Measurements from ENCODE around the gene ELFN2.

ELFN2 gene

GRCh38 chr22:37413546-37413945 lies 13.7 kb downstream of the ELFN2 start:
- H3K9ac ChIP-seq (ENCODE audit: low read depth, low read length): no peak overlapping the region
- no peak overlapping the region for H3K4me3 ChIP-seq (ENCODE audit: low read length)
- H3K27me3 ChIP-seq (ENCODE audit: insufficient read depth, low read length): peaks cover 17% of the 10 kb centered on the region
- no peaks in the 10 kb centered on the region for H3K4me1 ChIP-seq (ENCODE audit: insufficient read depth, low read length)
- H3K27ac ChIP-seq (ENCODE audit: low read length): no peak overlapping the region
- no peaks in the 10 kb centered on the region for H3K9me3 ChIP-seq (ENCODE audit: insufficient read depth, low read depth, low read length)
- no peaks in the 10 kb centered on the region for H3K36me3 ChIP-seq (ENCODE audit: insufficient read depth, low read depth, low read length)

GRCh38 chr22:37412495-37413250 lies 14.6 kb downstream of the ELFN2 start:
- H3K9ac ChIP-seq (ENCODE audit: low read depth, low read length): no peak overlapping the region
- H3K4me3 ChIP-seq (ENCODE audit: low read length): no peak overlapping the region
- H3K4me1 ChIP-seq (ENCODE audit: insufficient read depth, low read length): no peaks in the 10 kb centered on the region
- H3K9me3 ChIP-seq (ENCODE audit: insufficient read depth, low read depth, low read length): no peaks in the 10 kb centered on the region
- H3K27ac ChIP-seq (ENCODE audit: low read length): no peak overlapping the region
- H3K27me3 ChIP-seq (ENCODE audit: insufficient read depth, low read length): peaks cover 9% of the 10 kb centered on the region; the same call in 1 of the 2 replicates
- no peaks in the 10 kb centered on the region for H3K36me3 ChIP-seq (ENCODE audit: insufficient read depth, low read depth, low read length)

GRCh38 chr22:37411655-37412054 lies 15.6 kb downstream of the ELFN2 start:
- peaks cover under 1% of the 10 kb centered on the region; the same call in 1 of the 2 replicates for H3K27me3 ChIP-seq (ENCODE audit: insufficient read depth, low read length)
- H3K27ac ChIP-seq (ENCODE audit: low read length): no peak overlapping the region
- H3K9me3 ChIP-seq (ENCODE audit: insufficient read depth, low read depth, low read length): no peaks in the 10 kb centered on the region
- no peak overlapping the region for H3K4me3 ChIP-seq (ENCODE audit: low read length)
- no peak overlapping the region for H3K9ac ChIP-seq (ENCODE audit: low read depth, low read length)
- H3K4me1 ChIP-seq (ENCODE audit: insufficient read depth, low read length): no peaks in the 10 kb centered on the region
- H3K36me3 ChIP-seq (ENCODE audit: insufficient read depth, low read depth, low read length): no peaks in the 10 kb centered on the region

- Histone ChIP-seq H3K4me3 (ENCODE audit: low read length) (no peak overlapping the region), H3K27me3 (ENCODE audit: insufficient read depth, low read length) (no peaks in the 10 kb centered on the region), H3K27ac (ENCODE audit: low read length) (no peak overlapping the region), H3K9me3 (ENCODE audit: insufficient read depth, low read depth, low read length) (no peaks in the 10 kb centered on the region), H3K36me3 (ENCODE audit: insufficient read depth, low read depth, low read length) (no peaks in the 10 kb centered on the region), H3K4me1 (ENCODE audit: insufficient read depth, low read length) (no peaks in the 10 kb centered on the region), H3K9ac (ENCODE audit: low read depth, low read length) (no peak overlapping the region)
Observed at GRCh38 chr22:37410174-37411055, 16.9 kb downstream of the ELFN2 start.

- no peak overlapping the region for H3K27ac ChIP-seq (ENCODE audit: low read length)
- no peaks in the 10 kb centered on the region for H3K4me1 ChIP-seq (ENCODE audit: insufficient read depth, low read length)
- H3K27me3 ChIP-seq (ENCODE audit: insufficient read depth, low read length): no peaks in the 10 kb centered on the region
- H3K9ac ChIP-seq (ENCODE audit: low read depth, low read length): no peak overlapping the region
- H3K9me3 ChIP-seq (ENCODE audit: insufficient read depth, low read depth, low read length): no peaks in the 10 kb centered on the region
- H3K4me3 ChIP-seq (ENCODE audit: low read length): no peak overlapping the region
- H3K36me3 ChIP-seq (ENCODE audit: insufficient read depth, low read depth, low read length): no peaks in the 10 kb centered on the region
Observed at GRCh38 chr22:37409459-37410050, 17.7 kb downstream of the ELFN2 start.

GRCh38 chr22:37409031-37409430 lies 18.2 kb downstream of the ELFN2 start:
- Histone ChIP-seq H3K27ac (ENCODE audit: low read length) (no peak overlapping the region), H3K9me3 (ENCODE audit: insufficient read depth, low read depth, low read length) (no peaks in the 10 kb centered on the region), H3K27me3 (ENCODE audit: insufficient read depth, low read length) (no peaks in the 10 kb centered on the region), H3K36me3 (ENCODE audit: insufficient read depth, low read depth, low read length) (no peaks in the 10 kb centered on the region), H3K4me1 (ENCODE audit: insufficient read depth, low read length) (no peaks in the 10 kb centered on the region), H3K4me3 (ENCODE audit: low read length) (no peak overlapping the region), H3K9ac (ENCODE audit: low read depth, low read length) (no peak overlapping the region)

- no peaks in the 10 kb centered on the region for H3K36me3 ChIP-seq (ENCODE audit: insufficient read depth, low read depth, low read length)
- H3K9me3 ChIP-seq (ENCODE audit: insufficient read depth, low read depth, low read length): no peaks in the 10 kb centered on the region
- H3K27ac ChIP-seq (ENCODE audit: low read length): no peak overlapping the region
- no peak overlapping the region for H3K4me3 ChIP-seq (ENCODE audit: low read length)
- no peaks in the 10 kb centered on the region; the same call in 1 of the 2 replicates for H3K4me1 ChIP-seq (ENCODE audit: insufficient read depth, low read length)
- H3K27me3 ChIP-seq (ENCODE audit: insufficient read depth, low read length): no peaks in the 10 kb centered on the region
- H3K9ac ChIP-seq (ENCODE audit: low read depth, low read length): no peak overlapping the region
Observed at GRCh38 chr22:37407856-37408255, 19.4 kb downstream of the ELFN2 start.

GRCh38 chr22:37406441-37407235 lies 20.6 kb downstream of the ELFN2 start:
- H3K9ac ChIP-seq (ENCODE audit: low read depth, low read length): no peak overlapping the region; the same call in 1 of the 2 replicates
- H3K4me3 ChIP-seq (ENCODE audit: low read length): no peak overlapping the region
- no peaks in the 10 kb centered on the region; the same call in 1 of the 2 replicates for H3K4me1 ChIP-seq (ENCODE audit: insufficient read depth, low read length)
- no peaks in the 10 kb centered on the region for H3K9me3 ChIP-seq (ENCODE audit: insufficient read depth, low read depth, low read length)
- no peak overlapping the region for H3K27ac ChIP-seq (ENCODE audit: low read length)
- no peaks in the 10 kb centered on the region for H3K36me3 ChIP-seq (ENCODE audit: insufficient read depth, low read depth, low read length)
- H3K27me3 ChIP-seq (ENCODE audit: insufficient read depth, low read length): no peaks in the 10 kb centered on the region

- H3K36me3 ChIP-seq (ENCODE audit: insufficient read depth, low read depth, low read length): no peaks in the 10 kb centered on the region
- no peaks in the 10 kb centered on the region; the same call in 1 of the 2 replicates for H3K4me1 ChIP-seq (ENCODE audit: insufficient read depth, low read length)
- no peaks in the 10 kb centered on the region for H3K9me3 ChIP-seq (ENCODE audit: insufficient read depth, low read depth, low read length)
- no peak overlapping the region for H3K9ac ChIP-seq (ENCODE audit: low read depth, low read length)
- H3K27me3 ChIP-seq (ENCODE audit: insufficient read depth, low read length): no peaks in the 10 kb centered on the region
- no peak overlapping the region for H3K4me3 ChIP-seq (ENCODE audit: low read length)
- H3K27ac ChIP-seq (ENCODE audit: low read length): no peak overlapping the region
Observed at GRCh38 chr22:37404091-37404490, 23.2 kb downstream of the ELFN2 start.

GRCh38 chr22:37403267-37403960 lies 23.9 kb downstream of the ELFN2 start:
- H3K27me3 ChIP-seq (ENCODE audit: insufficient read depth, low read length): no peaks in the 10 kb centered on the region
- no peak overlapping the region for H3K9ac ChIP-seq (ENCODE audit: low read depth, low read length)
- no peaks in the 10 kb centered on the region for H3K9me3 ChIP-seq (ENCODE audit: insufficient read depth, low read depth, low read length)
- no peak overlapping the region for H3K4me3 ChIP-seq (ENCODE audit: low read length)
- no peak overlapping the region for H3K27ac ChIP-seq (ENCODE audit: low read length)
- no peaks in the 10 kb centered on the region; the same call in 1 of the 2 replicates for H3K4me1 ChIP-seq (ENCODE audit: insufficient read depth, low read length)
- H3K36me3 ChIP-seq (ENCODE audit: insufficient read depth, low read depth, low read length): no peaks in the 10 kb centered on the region

- Histone ChIP-seq H3K4me1 (ENCODE audit: insufficient read depth, low read length) (no peaks in the 10 kb centered on the region; the same call in 1 of the 2 replicates), H3K27me3 (ENCODE audit: insufficient read depth, low read length) (no peaks in the 10 kb centered on the region), H3K36me3 (ENCODE audit: insufficient read depth, low read depth, low read length) (no peaks in the 10 kb centered on the region), H3K9me3 (ENCODE audit: insufficient read depth, low read depth, low read length) (no peaks in the 10 kb centered on the region), H3K4me3 (ENCODE audit: low read length) (no peak overlapping the region), H3K27ac (ENCODE audit: low read length) (no peak overlapping the region), H3K9ac (ENCODE audit: low read depth, low read length) (no peak overlapping the region)
Observed at GRCh38 chr22:37402184-37402506, 25.1 kb downstream of the ELFN2 start.

Measured in iPS-20b (cell line).